PFSK-1 (cell line): ENCODE data around the gene PPM1H.

Source experiments
- FOXP2 ChIP-seq: optimal IDR thresholded peaks from 2 replicates; pipeline ENCODE3; 2011; ENCODE audit warnings: borderline replicate concordance, control low read depth, inconsistent platforms; ENCODE audit not compliant: insufficient read depth; ENCODE audit errors: extremely low read length, extremely low read depth
- POLR2AphosphoS5 ChIP-seq: IDR thresholded peaks from 2 replicates; pipeline ENCODE4 v1.6.1; 2012; ENCODE audit warnings: low read depth, mild to moderate bottlenecking, control low read depth, low read length, moderate library complexity
- REST ChIP-seq, 2 experiments: IDR thresholded peaks; 2 replicates each; pipeline versions ENCODE4 v1.6.1 to v1.8.0; 2011 to 2012; ENCODE audit warnings: low read depth in 2 of 2, low read length in 2 of 2, control low read depth in 1 of 2, inconsistent platforms in 1 of 2, mild to moderate bottlenecking in 1 of 2, moderate library complexity in 1 of 2; ENCODE audit not compliant: insufficient read depth in 1 of 2
- SIN3A ChIP-seq: IDR thresholded peaks from 2 replicates; pipeline ENCODE4 v1.6.1; 2012; ENCODE audit warnings: mild to moderate bottlenecking, low read length, moderate library complexity, borderline replicate concordance; ENCODE audit not compliant: insufficient read depth
- TAF1 ChIP-seq: IDR thresholded peaks from 2 replicates; pipeline ENCODE4 v1.6.1; 2012; ENCODE audit warnings: low read length, control low read depth, borderline replicate concordance; ENCODE audit not compliant: insufficient read depth

- TF ChIP-seq REST (IDR thresholded peaks at IDR 0.05; ENCODE audit: insufficient read depth in 1 of 2, low read depth in 2 of 2, low read length in 2 of 2): no peak
- no peak for TF ChIP-seq TAF1
- TF ChIP-seq SIN3A: no peak
- TF ChIP-seq POLR2AphosphoS5: no peak
- no peak for TF ChIP-seq FOXP2
Observed at GRCh38 chr12:62635649-62636048, 299.3 kb downstream of the PPM1H start.
